Nephron (organoid): ENCODE data around the gene BMPR2.
A peak's percentile ranks its signal among the peaks of the same experiment; 100 is the strongest.

Source experiments
- H3K27ac Mint-ChIP-seq, 3 experiments: 2 replicates each; pipeline ENCODE4 v1.8.0; 2020; ENCODE audit warnings: mixed read lengths in 3 of 3, mild to moderate bottlenecking in 2 of 3, moderate library complexity in 1 of 3
- H3K27me3 Mint-ChIP-seq: 2 replicates; pipeline ENCODE4 v1.8.0; 2021; ENCODE audit warnings: low read depth, mild to moderate bottlenecking, moderate library complexity, mixed read lengths
- H3K36me3 Mint-ChIP-seq: 2 replicates; pipeline ENCODE4 v1.8.0; 2020; ENCODE audit warnings: low read depth, mixed read lengths
- H3K4me1 Mint-ChIP-seq: 2 replicates; pipeline ENCODE4 v1.8.0; 2020; ENCODE audit warnings: mixed read lengths
- H3K4me3 Mint-ChIP-seq, 3 experiments: 2 replicates each; pipeline ENCODE4 v1.8.0; 2020; ENCODE audit warnings: mild to moderate bottlenecking in 3 of 3, mixed read lengths in 3 of 3, moderate library complexity in 2 of 3
- H3K9me3 Mint-ChIP-seq: 2 replicates; pipeline ENCODE4 v1.8.0; 2020; ENCODE audit warnings: mixed read lengths
- CTCF ChIP-seq, 3 experiments: fragments of 200-600 bp; sonication (generic); IDR thresholded peaks; one replicate each; pipeline ENCODE4 v1.5.0; 2021; ENCODE audit warnings: antibody characterized with exemption in 3 of 3; ENCODE audit not compliant: unreplicated experiment in 3 of 3

Gene BMPR2

GRCh38 chr2:202375609-202376408, at the start of gene BMPR2:
TSS of gene BMPR2 (plus strand) at chr2:202376327. CDS start at chr2:202377475, 1,148 bp downstream.
- Mint-ChIP-seq H3K36me3 (no peaks in the 10 kb centered on the region), H3K4me1 (peaks cover 30% of the 10 kb centered on the region), H3K27me3 (peaks cover 8% of the 10 kb centered on the region), H3K27ac (peak within 1 kb of the TSS; percentile 99 to 100 (median 100)), H3K4me3 (peak within 1 kb of the TSS; percentile 98 to 100 (median 100)), H3K9me3 (no peaks in the 10 kb centered on the region)
- no peak for TF ChIP-seq CTCF (IDR thresholded peaks at IDR 0.05; ENCODE audit: unreplicated experiment in 3 of 3)

- no peak for TF ChIP-seq CTCF (IDR thresholded peaks at IDR 0.05; ENCODE audit: unreplicated experiment in 3 of 3)
- Mint-ChIP-seq H3K36me3 (peaks cover 24% of the 10 kb centered on the region), H3K4me3 (no peak overlapping the region), H3K9me3 (no peaks in the 10 kb centered on the region), H3K4me1 (peaks cover 9% of the 10 kb centered on the region), H3K27me3 (no peaks in the 10 kb centered on the region), H3K27ac (peak overlapping the region; percentile 18 to 74 (median 57))
Observed at GRCh38 chr2:202327858-202328257, 48.3 kb upstream of the BMPR2 start.

- no peak overlapping the region for H3K27ac Mint-ChIP-seq
- H3K4me1 Mint-ChIP-seq, result no peaks in the 10 kb centered on the region
- TF ChIP-seq CTCF (IDR thresholded peaks at IDR 0.05; ENCODE audit: unreplicated experiment in 3 of 3), result no peak
- H3K36me3 Mint-ChIP-seq, result no peaks in the 10 kb centered on the region
- no peaks in the 10 kb centered on the region for H3K9me3 Mint-ChIP-seq
- no peaks in the 10 kb centered on the region for H3K27me3 Mint-ChIP-seq
- no peak overlapping the region for H3K4me3 Mint-ChIP-seq
Observed at GRCh38 chr2:202335791-202336467, 40.2 kb upstream of the BMPR2 start.

- TF ChIP-seq CTCF (IDR thresholded peaks at IDR 0.05; ENCODE audit: unreplicated experiment in 3 of 3), result no peak
- Mint-ChIP-seq H3K9me3 (no peaks in the 10 kb centered on the region), H3K27ac (no peak overlapping the region), H3K4me1 (no peaks in the 10 kb centered on the region), H3K36me3 (no peaks in the 10 kb centered on the region), H3K27me3 (no peaks in the 10 kb centered on the region), H3K4me3 (no peak overlapping the region)
Observed at GRCh38 chr2:202337151-202337550, 39.0 kb upstream of the BMPR2 start.

GRCh38 chr2:202337706-202338346, 38.3 kb upstream of the BMPR2 start:
- no peaks in the 10 kb centered on the region for H3K9me3 Mint-ChIP-seq
- no peak overlapping the region for H3K4me3 Mint-ChIP-seq
- no peaks in the 10 kb centered on the region for H3K27me3 Mint-ChIP-seq
- no peaks in the 10 kb centered on the region for H3K36me3 Mint-ChIP-seq
- H3K27ac Mint-ChIP-seq, result no peak overlapping the region
- no peaks in the 10 kb centered on the region for H3K4me1 Mint-ChIP-seq
- no peak for TF ChIP-seq CTCF (IDR thresholded peaks at IDR 0.05; ENCODE audit: unreplicated experiment in 3 of 3)
